ACC112 (cell line): ENCODE data around the gene TRIM27.
"Not testable (repeated sequence)": the region's sequence is repeated elsewhere in the genome, so short reads cannot be mapped to it uniquely, and the experiment has no call there.

Source experiments
- H2AFZ ChIP-seq: fragments of 200-600 bp; sonication (generic); one replicate; pipeline ENCODE4 v1.6.0; 2017; ENCODE audit warnings: antibody characterized with exemption, low read length; ENCODE audit not compliant: unreplicated experiment
- H3K27ac ChIP-seq: fragments of 200-600 bp; sonication (generic); 2 replicates; pipeline ENCODE4 v1.5.1; 2014; ENCODE audit warnings: low read depth, mild to moderate bottlenecking, antibody characterized with exemption, low read length, moderate library complexity
- H3K27me3 ChIP-seq: fragments of 200-600 bp; sonication (generic); 2 replicates; pipeline ENCODE4 v1.6.1; 2014; ENCODE audit warnings: mild to moderate bottlenecking, antibody characterized with exemption, low read length, moderate library complexity, mixed read lengths; ENCODE audit not compliant: insufficient read depth
- H3K36me3 ChIP-seq: fragments of 200-600 bp; sonication (generic); 2 replicates; pipeline ENCODE4 v1.6.1; 2016; ENCODE audit warnings: mild to moderate bottlenecking, antibody characterized with exemption, low read length, moderate library complexity, mixed read lengths; ENCODE audit not compliant: insufficient read depth
- H3K4me1 ChIP-seq: fragments of 200-600 bp; sonication (generic); one replicate; pipeline ENCODE4 v1.6.1; 2016; ENCODE audit warnings: low read length, mixed read lengths; ENCODE audit not compliant: insufficient read depth, unreplicated experiment, control insufficient read depth
- H3K4me3 ChIP-seq: fragments of 200-600 bp; sonication (generic); 2 replicates; pipeline ENCODE4 v1.5.1; 2014; ENCODE audit warnings: mild to moderate bottlenecking, low read depth, low read length
- H3K79me2 ChIP-seq: fragments of 200-600 bp; sonication (generic); one replicate; pipeline ENCODE4 v1.6.0; 2016; ENCODE audit warnings: low read length; ENCODE audit not compliant: control insufficient read depth, unreplicated experiment, insufficient read depth

The TRIM27 gene

GRCh38 chr6:28860581-28860980 is 63.2 kb downstream of the TRIM27 start:
- no peaks in the 10 kb centered on the region for H3K79me2 ChIP-seq
- no peak overlapping the region for H3K27ac ChIP-seq
- no peaks in the 10 kb centered on the region for H3K36me3 ChIP-seq
- H3K27me3 ChIP-seq = peaks cover 41% of the 10 kb centered on the region
- no peak overlapping the region for H3K4me3 ChIP-seq
- H3K4me1 ChIP-seq = peaks cover 5% of the 10 kb centered on the region
- H2AFZ ChIP-seq = no peak overlapping the region

- Histone ChIP-seq H3K79me2 (no peaks in the 10 kb centered on the region), H3K27me3 (peaks cover 41% of the 10 kb centered on the region), H3K4me3 (no peak overlapping the region), H3K4me1 (no peaks in the 10 kb centered on the region), H3K36me3 (no peaks in the 10 kb centered on the region), H2AFZ (no peak overlapping the region), H3K27ac (no peak overlapping the region)
These were observed 64.8 kb downstream of the TRIM27 start for GRCh38 chr6:28858963-28859362.

- Histone ChIP-seq H3K4me3 (no peak overlapping the region), H2AFZ (no peak overlapping the region), H3K27me3 (peaks cover 47% of the 10 kb centered on the region), H3K27ac (no peak overlapping the region), H3K79me2 (no peaks in the 10 kb centered on the region), H3K36me3 (no peaks in the 10 kb centered on the region), H3K4me1 (no peaks in the 10 kb centered on the region)
These were observed 67.2 kb downstream of the TRIM27 start for GRCh38 chr6:28856620-28857005.

GRCh38 chr6:28854405-28854804 is 69.4 kb downstream of the TRIM27 start:
- H3K36me3 ChIP-seq, H3K4me1 ChIP-seq, H3K27ac ChIP-seq, H3K4me3 ChIP-seq, H3K79me2 ChIP-seq, H2AFZ ChIP-seq: not testable (repeated sequence)
- H3K27me3 ChIP-seq = peaks cover 25% of the 10 kb centered on the region
